Measurements from ENCODE around the gene MMP25.
"Not testable (repeated sequence)": the region's sequence is repeated elsewhere in the genome, so short reads cannot be mapped to it uniquely, and the experiment has no call there.

Gene MMP25

DNA sequence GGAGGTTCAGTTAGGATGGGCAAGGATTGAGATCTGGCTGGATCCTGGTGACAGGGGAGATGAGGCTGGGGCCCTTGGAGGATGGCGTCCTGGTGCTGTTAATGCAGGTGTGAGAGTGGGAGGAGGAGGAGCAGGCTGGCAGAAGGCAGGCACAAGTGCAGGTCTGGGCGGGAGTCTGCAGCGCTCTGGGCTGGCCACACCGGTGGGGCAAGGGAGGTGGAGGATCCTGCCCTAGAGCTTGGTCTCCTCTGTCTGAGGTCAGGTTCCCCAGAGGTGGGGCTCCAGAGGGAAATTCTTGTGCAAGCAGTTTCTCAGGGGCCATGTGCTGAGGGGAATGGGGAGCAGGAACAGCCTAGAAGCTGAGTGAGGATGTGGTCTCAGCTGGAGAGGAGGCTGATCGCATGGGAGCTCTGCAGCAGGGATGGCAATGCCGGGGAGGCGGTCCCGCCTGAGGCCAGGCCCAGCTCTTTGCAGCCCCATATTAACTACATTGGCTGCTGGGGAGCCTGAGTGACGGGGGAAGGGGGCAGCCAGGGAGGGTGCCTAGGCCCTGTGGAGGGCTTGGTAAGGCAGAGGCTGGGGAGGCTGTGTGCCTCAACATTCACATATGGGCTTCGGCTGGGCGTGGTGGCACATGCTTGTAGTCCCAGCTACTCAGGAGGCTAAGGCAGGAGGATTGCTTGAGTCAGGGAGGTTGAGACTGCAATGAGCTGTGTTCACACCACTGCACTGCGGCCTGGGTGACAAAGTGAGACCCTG lies 6.4 kb downstream of the MMP25 start:
- intact Hi-C loops (cut with DNase I); DNase-seq: not testable (repeated sequence)

DNA sequence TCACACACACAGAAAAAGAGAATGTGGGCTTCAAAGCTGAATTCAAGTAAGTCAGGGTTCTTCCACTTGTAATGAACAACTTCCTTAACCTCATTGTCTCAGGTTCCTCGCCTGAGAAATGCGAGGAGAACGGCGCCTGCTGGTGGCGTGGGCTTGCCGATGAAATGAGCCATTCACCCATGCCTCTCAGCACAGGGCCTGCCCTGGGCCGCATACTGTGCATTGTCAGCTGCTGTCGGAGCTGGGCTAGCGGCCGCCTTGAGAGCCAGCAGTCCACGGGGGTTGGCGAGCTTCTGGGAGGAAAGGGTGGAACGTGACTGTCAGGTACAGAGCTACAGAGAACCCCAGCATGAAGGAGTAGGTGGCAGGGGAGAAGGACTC lies 7.0 kb downstream of the MMP25 start:
- intact Hi-C loops (cut with DNase I); DNase-seq: not testable (repeated sequence)

DNA sequence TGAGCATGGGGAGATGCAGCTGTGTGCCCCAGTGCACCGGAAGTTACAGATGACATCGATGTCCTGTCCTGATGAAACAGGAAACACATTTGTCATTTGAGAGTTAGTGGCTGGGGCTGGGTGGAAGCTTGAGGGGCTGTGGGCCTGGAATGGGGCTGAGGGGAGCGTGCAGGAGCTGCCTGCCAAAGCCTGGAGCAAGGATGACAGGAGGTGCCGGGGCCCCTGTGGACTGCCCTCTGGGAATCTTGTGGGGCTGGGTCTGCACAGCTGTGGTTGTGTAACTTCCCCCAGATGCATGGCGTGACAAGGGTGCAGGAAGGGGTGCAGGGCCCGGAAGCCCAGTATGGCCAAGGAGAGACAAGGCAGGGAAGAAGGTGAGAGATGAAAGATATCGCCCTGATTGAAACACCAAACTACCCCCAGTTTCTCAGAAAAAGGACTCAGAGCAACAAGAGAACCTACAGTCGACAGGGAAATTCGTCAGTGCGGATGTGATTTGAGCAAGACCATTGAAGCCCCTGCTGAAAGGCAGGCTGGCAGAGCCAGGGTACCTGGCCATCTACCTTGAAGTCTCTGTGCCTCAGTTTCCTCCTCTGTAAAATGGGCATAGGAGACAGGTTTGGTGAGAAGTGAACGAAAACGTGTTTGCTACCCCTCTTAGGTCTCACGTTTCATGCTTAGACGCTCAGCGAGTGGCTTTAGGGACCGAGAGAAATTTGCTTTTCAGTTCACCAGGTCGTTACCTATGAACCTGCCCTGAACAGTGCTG lies 8.8 kb downstream of the MMP25 start:
- peak in 1 of 10 donors; percentile 46 for DNase-seq
- intact Hi-C loops (cut with DNase I) = loop anchor here (5.0 kb wide), 1 partner anchor 57 kb away; the partner anchor contains the start of gene ZNF205

DNA sequence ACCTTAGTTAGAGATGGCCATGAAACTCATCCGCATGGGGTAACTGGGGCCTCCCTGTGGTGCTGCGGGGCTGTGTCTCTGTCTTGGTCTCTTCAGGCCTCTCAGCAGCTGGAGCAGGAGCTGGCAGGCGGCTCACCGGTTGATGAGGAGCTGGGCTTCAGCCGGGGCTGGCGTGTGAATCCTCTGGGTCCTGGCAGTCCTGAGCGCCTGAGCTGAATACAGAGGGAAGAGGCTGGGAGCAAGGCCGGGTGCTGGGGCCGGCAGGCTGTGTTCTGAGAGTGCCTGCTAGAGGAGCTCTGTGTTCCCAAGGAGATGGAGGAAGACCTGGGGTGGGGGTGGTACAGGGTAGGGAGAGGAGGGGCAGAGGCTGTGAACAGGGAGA lies 9.4 kb downstream of the MMP25 start:
- DNase-seq = peak in 1 of 10 donors; percentile 74
- intact Hi-C loops (cut with DNase I) = loop anchor here (5.0 kb wide), 1 partner anchor 57 kb away; the partner anchor contains the start of gene ZNF205

DNA sequence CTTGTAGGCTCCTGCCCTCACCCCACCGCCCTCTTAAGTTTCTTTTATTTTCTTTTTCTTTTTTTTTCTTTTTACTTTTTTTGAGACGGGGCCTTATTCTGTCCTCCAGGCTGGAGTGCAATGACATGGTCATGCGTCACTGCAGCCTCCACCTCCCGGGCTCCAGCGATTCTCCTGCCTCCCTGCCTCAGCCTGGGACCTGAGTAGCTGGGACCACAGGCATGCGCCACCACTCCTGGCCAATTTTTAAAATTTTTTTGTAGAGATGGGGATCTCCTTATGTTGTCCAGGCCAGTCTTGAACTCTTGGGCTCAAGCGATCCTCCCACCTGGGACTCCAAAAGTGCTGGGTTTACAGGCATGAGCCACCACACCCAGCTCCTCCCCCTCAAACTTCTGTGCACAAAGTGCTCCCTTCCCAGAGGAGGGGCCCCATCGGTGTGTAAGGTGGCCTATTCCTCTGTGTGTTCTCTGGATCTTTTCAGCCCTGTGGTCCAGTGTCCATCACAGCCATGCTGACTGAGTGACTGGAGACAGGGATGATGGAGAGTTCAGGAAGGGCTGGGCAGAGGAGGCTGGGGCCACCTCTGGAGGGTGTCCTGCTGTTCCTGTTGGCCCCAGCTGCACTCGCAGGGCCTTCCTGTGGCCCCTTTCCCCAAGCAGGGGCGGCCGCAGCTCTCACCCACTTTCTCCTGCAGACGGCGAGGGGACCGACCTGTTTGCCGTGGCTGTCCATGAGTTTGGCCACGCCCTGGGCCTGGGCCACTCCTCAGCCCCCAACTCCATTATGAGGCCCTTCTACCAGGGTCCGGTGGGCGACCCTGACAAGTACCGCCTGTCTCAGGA lies 10.2 kb downstream of the MMP25 start:
- DNase-seq = peak in 1 of 10 donors; percentile 43
- intact Hi-C loops (cut with DNase I) = loop anchor here (5.0 kb wide), 1 partner anchor 56 kb away; the partner anchor contains the start of gene ZNF205

DNA sequence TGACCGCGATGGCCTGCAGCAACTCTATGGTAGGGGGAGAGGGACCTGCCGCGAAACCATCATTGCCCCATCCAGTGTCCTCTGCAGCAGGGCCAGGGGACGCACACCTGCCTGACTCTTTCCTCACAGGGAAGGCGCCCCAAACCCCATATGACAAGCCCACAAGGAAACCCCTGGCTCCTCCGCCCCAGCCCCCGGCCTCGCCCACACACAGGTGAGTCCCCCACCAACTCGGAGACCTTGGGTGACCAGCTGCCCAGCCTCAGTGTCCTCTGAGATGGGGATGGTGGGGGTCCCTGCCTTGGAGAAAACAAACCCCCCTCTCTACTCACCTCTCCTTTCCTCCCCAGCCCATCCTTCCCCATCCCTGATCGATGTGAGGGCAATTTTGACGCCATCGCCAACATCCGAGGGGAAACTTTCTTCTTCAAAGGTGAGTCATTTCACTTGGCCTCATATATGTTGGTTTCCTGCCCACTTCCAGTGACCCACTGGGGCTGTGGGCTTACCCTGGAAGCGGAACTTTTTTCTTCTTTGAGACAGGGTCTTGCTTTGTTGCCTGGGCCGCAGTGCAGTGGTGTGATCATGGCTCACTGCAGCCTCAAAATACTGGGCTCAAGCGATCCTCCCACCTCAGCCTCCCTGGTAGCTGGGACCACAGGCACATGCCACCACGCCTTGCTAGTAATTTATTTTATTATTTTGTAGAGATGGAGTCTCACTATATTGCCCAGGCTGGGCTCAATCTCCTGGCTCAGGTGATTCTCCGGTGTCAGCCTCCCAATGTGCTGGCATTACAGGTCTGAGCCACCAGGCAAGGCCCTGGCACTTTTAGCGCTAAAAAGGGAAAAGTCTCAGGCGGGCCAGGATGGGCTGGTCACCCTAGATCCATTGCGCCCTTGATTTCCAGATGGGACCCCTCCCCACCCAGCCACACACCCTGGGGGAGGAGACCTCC lies 11.1 kb downstream of the MMP25 start:
- intact Hi-C loops (cut with DNase I) = loop anchor here (2.0 to 5.0 kb wide), 3 partner anchors 55 to 109 kb away; partner anchors contain the start of gene ZNF205
- peak in 1 of 10 donors; percentile 63 for DNase-seq

DNA sequence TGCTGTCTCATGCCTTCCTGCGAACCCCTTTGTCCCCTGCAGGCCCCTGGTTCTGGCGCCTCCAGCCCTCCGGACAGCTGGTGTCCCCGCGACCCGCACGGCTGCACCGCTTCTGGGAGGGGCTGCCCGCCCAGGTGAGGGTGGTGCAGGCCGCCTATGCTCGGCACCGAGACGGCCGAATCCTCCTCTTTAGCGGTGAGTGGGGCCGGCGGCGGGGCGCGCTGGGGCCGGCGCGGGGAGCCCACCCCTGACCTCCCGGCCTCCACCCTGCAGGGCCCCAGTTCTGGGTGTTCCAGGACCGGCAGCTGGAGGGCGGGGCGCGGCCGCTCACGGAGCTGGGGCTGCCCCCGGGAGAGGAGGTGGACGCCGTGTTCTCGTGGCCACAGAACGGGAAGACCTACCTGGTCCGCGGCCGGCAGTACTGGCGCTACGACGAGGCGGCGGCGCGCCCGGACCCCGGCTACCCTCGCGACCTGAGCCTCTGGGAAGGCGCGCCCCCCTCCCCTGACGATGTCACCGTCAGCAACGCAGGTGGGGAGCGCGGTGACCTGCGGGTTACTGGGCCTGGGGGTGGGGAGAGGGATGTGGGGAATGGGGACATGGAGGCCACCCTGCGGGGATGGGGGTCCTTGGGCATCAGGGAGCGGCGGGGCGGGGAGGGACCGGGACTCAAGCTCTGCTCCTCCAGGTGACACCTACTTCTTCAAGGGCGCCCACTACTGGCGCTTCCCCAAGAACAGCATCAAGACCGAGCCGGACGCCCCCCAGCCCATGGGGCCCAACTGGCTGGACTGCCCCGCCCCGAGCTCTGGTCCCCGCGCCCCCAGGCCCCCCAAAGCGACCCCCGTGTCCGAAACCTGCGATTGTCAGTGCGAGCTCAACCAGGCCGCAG lies 12.0 kb downstream of the MMP25 start:
- intact Hi-C loops (cut with DNase I) = loop anchor here (2.0 to 5.0 kb wide), 3 partner anchors 54 to 108 kb away; partner anchors contain the start of gene ZNF205
- DNase-seq = peak in 9 of 10 donors; percentile 21 to 87 (median 46)

DNA sequence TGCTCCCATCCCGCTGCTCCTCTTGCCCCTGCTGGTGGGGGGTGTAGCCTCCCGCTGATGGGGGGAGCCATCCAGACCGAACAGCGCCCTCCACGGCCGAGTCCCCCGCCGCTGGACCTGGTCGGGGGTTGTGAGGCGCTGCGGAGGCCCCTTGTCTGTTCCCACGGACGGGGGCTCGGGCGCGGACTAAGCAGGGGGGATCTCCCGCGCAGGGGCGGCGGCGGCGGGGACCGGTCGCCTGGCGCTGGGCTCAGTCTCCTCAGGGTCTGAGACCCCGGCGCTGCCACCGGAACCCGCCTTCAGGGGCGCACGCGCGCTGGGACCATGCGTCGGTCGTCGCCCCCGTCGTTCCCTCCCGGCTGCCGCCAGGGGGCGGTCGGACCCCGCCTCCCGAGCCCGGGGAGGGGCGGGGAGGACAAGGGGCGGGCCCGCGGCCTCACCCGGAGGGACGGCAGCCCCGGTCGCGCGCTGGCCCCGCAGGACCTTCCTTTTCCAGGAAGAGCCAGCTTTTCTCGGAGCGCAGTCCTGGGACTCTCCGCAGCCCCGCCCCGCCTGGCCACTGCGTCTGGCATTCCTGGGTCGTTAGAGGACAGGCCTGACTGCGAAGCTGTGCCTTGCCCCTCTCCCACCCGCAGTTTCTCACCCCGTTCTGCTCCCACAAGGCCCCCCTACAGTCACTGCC lies 12.8 kb downstream of the MMP25 start:
- intact Hi-C loops (cut with DNase I) = loop anchor here (2.0 to 5.0 kb wide), 3 partner anchors 53 to 108 kb away; partner anchors contain the start of gene ZNF205
- peak; percentile 61 to 97 (median 78) for DNase-seq

DNA sequence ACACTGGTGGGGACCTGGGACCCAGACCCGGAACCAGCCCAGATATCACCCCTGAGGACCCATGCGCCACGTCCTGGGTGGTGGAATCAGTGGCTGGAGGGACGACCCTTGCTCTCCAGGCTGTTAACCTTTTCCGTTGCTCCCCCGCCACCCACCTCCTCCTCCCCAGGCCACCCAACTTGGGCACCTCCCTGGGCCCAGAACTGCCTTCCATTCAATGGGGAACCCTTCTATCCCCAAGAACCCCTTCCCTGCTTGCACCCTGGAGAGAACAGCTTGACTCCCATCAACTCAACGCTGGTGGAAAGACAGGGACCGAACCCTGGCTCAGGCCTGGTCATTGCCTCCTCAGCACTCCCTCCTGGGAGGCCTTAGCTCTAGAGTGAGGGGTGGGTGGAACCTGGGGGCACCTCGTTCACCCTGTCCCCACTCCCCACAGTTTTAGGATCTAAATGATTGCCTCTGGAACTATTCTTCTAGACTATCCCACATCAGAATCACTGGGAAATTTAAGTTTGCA lies 13.4 kb downstream of the MMP25 start:
- DNase-seq = peak in 1 of 10 donors; percentile 67
- intact Hi-C loops (cut with DNase I) = loop anchor here (2.0 to 5.0 kb wide), 3 partner anchors 53 to 107 kb away; partner anchors contain the start of gene ZNF205

DNA sequence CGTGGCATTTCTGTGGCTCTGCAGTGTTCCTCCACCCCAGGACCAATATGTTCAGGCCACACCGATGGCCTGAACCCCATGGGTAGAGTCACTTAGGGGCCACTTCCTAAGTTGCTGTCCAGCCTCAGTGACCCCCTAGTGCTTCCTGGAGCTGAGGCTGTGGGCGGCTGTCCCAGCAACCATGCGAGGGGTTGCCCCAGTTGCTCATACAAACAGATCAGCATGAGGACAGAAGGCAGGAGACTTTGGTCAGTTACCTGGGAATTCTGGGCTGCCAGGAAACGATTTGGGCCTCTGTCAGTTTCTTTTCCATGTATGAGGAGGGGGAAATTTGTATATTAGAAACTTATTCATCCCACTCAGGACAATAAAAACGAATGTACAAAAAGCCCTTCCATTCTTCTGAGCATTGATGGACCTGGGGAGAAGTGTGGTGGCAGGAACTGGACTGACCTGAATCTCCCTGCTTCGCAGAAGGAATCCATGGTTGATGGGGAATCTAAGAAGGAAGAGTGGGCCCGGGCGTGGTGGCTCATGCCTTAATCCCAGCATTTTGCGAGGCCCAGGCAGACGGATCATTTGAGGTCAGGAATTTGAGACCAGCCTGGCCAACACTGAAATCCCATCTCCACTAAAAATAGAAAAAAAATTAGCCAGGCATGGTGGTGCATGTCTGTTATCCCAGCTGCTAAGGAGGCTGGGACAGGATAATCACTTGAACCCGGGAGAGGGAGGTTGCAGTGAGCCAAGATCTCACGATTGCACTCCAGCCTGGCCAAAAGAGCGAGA lies 14.2 kb downstream of the MMP25 start:
- DNase-seq = no peak
- intact Hi-C loops (cut with DNase I) = no loop called here

DNA sequence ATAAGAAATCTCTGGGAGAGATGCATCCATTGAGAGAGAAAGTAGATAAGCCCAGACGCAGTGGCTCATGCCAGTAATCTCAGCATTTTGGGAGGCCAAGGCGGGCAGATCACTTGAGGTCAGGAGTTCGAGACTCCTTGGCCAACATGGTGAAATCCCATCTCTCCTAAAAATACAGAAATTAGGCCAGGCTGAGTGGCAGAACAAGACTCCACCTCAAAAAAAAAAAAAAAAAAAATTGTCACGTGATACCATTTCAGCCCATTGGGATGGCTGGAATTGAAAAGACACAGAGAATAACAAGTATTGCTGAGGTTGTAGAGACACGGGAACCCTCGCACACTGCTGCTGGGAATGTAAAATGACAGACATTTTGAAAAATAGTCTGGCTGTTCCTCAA lies 16.2 kb downstream of the MMP25 start:
- intact Hi-C loops (cut with DNase I) = no loop called here

DNA sequence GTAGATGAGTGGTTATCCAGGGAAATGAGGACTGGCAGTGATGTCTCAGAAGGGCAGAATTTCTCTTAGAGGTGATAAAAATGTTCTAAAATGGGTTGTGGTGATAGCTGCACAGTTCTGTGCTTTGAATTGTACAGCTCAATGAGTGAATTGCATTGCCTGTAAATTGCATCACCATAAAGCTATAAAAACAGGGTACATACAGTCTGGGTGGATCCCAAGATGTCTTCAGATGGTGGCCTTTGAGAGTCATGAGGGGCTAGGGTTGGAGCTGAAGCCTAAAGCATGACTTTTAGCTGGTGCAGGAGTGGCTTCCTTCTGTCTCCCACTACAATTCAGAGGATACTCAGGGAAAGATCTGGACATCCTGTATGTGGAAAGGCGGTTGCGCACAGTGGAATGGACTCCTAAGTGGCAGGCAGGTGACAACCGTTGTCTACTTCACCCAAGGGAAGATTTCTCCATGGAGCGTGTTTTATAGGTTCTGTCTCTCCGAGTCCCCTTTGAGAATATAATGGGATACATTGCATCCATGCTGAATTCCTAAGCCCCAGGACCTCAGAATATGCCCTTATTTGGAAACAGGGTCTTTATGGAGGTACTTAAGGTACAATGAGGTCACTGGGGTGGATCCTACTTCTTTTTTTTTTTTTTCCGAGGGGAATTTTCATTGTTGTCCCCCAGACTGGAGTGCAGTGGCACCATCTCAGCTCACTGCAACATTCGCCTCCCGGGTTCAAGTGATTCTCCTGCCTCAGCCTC lies 17.4 kb downstream of the MMP25 start:
- no peak for DNase-seq
- intact Hi-C loops (cut with DNase I) = no loop called here

More for the DNA sequence above, 16.2 kb downstream of the MMP25 start:
- no peak for DNase-seq

DNA sequence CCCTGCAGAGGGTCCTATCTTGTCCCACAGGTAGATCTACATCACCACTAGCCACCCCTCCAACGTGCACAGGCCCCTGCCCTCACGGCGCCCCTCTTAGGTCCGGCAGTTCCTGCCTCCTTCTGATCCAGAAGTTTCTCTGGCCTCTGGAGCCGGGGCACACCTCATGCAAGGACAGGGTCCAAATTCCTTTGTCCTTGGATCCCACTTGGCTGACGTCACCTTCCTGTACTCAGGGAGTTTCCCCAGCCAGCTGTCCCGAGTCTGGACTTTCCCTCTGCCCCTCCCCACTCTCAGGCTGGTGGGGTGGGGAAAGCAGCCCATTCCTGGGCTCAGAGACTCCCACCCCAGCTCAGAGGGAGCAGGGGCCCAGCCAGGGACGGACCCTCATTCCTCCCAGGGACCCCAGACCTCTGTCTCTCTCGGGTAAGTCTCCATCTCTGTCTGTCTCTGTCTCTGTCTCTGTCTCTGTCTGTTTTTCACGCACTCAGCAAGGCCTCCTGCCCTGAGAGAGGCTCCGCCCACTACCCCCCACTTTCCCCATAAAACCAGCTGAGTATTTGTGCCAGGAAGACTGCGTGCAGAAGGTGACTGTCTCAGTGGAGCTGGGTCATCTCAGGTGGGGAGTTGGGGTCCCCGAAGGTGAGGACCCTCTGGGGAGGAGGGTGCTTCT lies 18.8 kb downstream of the MMP25 start, which contains the start of gene IL32:
Gene IL32 (plus strand): TSS at position 572 of the 673 bp plus-strand sequence. CDS start 172 bp downstream, outside the sequence.
- peak in 1 of 10 donors; percentile 59 for DNase-seq
- intact Hi-C loops (cut with DNase I) = no loop called here

DNA sequence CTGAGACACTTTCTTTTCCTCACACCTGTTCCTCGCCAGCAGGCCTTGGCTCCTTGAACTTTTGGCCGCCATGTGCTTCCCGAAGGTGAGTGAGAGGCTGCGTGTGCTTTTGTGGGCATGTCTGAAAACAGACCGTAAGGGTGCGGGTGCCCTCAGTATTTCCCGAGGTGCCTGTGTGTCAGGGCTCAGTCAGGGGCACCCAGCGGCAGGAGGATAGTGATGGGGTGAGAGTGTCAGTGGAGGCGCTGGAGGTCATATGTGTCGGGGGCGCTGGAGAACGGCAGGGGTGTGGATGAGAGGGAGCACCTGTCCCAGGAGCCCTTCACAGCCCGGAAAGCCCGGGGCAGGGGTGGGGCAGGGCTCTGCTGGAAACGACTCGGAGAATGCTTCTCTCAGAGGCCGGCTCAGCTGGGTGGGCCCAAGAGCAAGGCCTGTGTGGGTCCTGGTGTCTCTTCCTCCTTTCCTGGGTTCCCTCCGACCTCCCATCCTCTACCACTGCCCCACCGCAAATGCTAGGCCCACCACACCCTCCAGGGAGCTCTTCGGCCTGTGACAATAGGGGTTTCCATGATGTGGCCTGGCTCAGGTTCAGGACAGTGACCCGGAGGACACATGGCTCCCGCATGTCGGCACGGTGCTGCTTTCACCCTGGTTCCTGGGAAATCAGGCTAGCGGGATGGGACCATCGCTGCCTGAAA lies 19.5 kb downstream of the MMP25 start:
- intact Hi-C loops (cut with DNase I) = no loop called here
- DNase-seq = no peak

DNA sequence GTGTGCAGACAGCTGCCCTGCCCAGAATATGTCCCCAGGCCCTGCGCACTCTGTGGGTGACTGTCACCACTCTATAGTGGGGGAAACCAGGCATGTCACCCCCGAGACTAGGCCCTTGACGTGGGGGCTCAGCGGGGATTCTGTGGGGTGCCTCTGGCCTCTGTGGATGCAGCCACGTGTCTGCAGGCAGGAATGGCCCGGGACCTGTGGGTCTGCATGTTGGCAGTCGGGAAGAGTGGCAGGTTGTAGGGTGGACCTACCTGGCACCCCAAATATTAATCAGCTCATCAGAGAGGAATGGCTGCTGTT lies 20.0 kb downstream of the MMP25 start:
- DNase-seq = no peak
- intact Hi-C loops (cut with DNase I) = no loop called here
